GM18526 (cell line): ENCODE results near the gene CCR2.

Experiments
- POLR2A ChIP-seq: IDR thresholded peaks from 3 replicates; pipeline ENCODE4 v1.6.1; 2011; ENCODE audit not compliant: insufficient read length; ENCODE audit errors: extremely low read depth

Gene CCR2

GRCh38 chr3:46383951-46384330 is 30.0 kb downstream of the CCR2 start:
- TF ChIP-seq POLR2A = no peak

DNA sequence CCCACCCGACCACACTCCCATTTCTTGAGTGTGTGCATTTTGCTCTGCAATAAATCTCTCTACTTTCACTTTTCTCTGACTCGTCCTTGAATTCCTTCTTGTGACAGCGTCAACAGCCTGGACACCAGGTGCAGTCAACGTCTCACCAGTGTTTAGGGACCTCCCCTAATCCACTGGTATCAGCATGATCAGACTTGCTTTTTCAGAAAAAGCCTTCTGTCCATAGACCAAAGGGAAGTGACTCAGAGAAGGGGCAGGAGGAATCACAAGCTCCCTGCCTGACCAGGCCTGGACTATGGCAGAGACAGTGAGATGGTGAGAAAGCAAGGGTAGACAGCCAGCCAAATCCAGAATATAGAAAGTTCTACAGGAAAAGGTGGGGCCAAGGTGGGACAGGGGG is 32.3 kb downstream of the CCR2 start:
- no peak for TF ChIP-seq POLR2A

DNA sequence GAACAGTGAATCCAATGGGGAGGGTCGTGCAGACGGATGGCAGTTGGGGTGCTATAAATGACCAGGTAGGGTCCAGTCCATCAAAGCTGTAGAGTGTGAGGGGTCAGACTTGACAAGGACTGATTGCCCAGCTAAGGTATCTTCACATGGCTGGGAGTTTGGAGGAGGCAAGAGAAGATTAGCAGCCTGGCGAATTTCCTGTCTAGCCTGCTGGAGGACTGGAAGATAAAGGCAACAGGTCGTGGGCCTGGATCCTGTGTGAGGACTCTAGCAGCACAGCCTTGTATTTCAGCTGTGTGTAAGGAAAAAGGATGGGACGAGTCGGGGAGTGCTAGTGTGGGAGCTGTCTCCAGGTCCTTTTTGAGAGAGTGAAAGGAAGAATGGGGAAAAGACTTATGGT is 35.4 kb downstream of the CCR2 start:
- TF ChIP-seq POLR2A = no peak

GRCh38 chr3:46393011-46393410 is 39.1 kb downstream of the CCR2 start:
- no peak for TF ChIP-seq POLR2A

DNA sequence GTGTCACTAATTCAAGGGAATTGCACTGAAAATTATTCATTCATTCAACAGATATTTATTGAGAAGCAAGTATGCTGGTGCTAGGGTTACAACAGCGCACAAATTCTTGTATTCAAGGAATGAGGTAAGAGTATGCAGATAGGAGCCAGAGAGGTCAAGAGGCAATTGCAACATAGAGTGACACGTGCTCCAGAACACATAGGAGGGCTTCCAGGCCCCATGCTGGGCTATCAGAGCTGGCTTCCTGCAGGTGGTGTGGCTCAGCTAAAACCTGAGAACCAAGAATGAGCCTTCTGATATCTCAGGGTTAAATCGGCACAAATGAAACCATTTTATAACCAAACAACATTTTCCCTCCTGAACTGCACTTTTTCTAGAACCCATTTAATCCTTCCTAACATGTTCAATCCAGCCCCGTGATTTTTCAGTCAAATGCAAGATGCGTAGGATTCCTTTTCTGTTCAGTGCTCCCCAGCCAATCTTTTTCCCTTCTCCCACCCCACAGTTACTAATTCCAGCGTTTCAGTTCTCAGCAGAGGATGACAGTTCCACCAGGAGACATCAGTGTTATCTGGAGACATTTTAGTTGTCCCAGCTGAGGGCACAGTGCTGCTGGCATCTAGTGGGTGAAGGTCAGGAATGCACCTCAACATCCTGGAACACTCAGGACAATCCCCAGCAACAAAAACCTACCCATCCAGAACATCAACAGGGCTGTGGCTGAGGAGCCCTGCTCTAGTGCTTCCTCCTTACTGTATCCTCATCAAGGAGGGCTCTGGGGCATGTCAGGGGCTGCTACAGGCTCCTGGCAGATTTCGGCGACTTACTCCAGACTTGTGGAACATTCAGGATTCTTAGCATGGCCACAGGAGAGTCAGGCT is 39.9 kb downstream of the CCR2 start:
- no peak for TF ChIP-seq POLR2A

DNA sequence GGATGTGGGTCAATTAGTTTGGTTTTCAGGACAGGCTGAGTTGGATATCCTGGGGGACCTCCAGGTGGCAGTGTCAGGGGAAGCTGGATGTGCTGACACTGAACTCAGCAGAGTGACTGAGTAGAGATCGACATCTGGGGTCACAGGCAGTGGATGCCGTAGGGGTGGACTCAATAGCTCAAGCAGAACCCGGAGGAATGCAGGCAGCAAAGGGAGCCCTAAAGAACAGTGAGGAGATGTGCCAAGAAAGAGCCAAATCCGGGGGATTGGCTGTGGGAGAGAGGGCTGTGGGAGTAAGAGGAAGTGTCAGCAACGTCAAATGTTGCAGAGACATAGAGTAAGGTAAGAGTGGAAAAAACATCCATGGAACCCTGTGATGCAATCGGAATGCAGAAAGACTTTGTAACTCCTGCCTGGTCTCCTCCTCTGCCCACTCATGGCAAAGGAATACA is 41.3 kb downstream of the CCR2 start:
- TF ChIP-seq POLR2A = no peak

GRCh38 chr3:46395766-46396530 is 42.0 kb downstream of the CCR2 start:
- TF ChIP-seq POLR2A = no peak

DNA sequence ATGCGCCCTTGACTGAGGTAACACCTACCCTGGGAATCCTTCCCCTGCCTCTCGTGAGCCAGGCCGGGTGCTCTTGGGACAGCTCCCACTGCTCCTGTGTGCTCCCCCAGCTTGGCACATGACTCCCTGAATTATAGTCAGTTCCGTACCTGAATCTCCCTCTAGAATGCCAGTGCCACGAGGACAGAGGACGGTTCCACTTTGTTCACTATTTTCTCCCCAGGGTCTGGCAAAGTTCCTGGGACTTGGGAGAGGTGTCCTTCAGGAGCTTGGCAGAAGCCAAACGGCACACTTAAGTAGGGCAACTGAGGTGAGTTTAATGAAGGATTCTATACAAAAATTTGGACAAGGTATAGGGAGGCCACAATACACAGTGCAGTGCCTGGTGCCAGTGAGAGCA is 43.2 kb downstream of the CCR2 start:
- no peak for TF ChIP-seq POLR2A

GRCh38 chr3:46398186-46398955 is 44.5 kb downstream of the CCR2 start:
- TF ChIP-seq POLR2A = no peak

DNA sequence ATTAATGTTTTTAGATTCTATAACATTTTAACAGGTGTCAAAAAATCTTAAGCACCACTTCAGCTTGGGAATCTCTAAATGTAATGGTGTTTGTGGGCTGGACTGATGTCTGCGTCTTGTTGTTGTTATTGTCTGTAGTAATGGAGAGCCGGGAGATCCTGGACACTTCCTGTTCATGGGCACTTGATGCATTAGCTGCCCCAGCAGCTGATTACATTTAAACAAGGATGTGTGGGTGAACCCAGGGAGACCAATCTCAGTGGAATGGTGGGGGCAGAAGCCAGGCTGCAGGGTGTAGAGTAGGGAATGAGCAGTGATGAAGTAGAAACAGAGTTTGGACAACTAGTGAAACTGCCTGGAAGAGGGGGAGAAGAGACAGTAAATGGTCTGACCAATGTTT is 45.2 kb downstream of the CCR2 start:
- no peak for TF ChIP-seq POLR2A

- TF ChIP-seq POLR2A = no peak
These were observed 45.6 kb downstream of the CCR2 start for GRCh38 chr3:46399557-46399956.

GRCh38 chr3:46400000-46400734 is 46.3 kb downstream of the CCR2 start:
- no peak for TF ChIP-seq POLR2A

- no peak for TF ChIP-seq POLR2A
These were observed 46.9 kb downstream of the CCR2 start for GRCh38 chr3:46400846-46401245.

DNA sequence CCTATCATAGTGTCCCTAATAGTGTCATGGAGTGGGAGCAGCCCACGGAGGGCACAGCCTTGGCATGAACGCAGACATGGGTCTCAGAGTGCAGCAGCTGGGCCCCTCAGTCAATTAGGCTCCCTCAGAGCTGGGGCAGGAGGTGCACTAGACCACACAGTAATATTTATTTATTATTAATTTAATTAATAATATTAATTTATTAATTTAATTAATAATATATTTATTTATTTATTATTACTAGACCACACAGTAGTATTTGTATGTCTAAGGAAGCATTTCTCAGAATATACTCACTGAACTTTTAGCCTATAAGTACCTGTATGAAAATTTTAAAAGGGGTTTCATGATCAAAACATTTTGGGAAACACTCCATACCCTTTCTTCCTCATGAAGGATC is 47.7 kb downstream of the CCR2 start:
- TF ChIP-seq POLR2A = no peak
